Measurements from ENCODE around the gene ZNF814.
A peak's percentile ranks its signal among the peaks of the same experiment; 100 is the strongest.

The ZNF814 gene

DNA sequence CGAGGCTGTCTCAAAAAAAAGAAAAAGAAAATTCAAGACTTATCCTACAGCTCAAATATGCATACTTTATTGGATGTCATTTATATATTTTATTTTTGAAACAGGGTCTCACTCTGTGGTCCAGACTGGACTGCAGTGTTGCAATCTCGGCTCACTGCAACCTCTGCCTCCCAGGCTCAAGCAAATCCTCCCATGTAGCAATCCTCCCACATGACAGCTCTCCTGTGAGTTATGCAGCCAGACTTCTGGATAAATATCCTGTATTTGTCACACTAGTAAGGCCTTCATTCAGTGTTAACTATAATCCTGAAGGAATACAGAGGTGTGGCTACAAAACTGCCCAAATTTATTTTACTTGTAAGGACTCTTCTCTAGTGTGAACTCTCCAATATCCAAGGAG, 81.3 kb downstream of the ZNF814 start:
- no peak for DNase-seq (ENCODE audit: low read depth, low spot score)
- Histone ChIP-seq H3K27ac (no peak overlapping the region), H3K9me3 (ENCODE audit: low read depth, low read length) (no peaks in the 10 kb centered on the region), H3K36me3 (ENCODE audit: insufficient read depth, low read length) (peaks cover 33% of the 10 kb centered on the region; the same call in 1 of the 2 replicates), H3K9ac (ENCODE audit: insufficient read length) (no peak overlapping the region), H3K4me3 (no peak overlapping the region)
- TF ChIP-seq POLR2AphosphoS5 (IDR thresholded peaks at IDR 0.05; ENCODE audit: borderline replicate concordance, low read depth, low read length): no peak
- TF ChIP-seq FOXP2 (optimal IDR thresholded peaks at IDR 0.05; ENCODE audit: control extremely low read depth, extremely low read length, insufficient read depth): no peak
- no peak for TF ChIP-seq EZH2 (IDR thresholded peaks at IDR 0.05)

DNA sequence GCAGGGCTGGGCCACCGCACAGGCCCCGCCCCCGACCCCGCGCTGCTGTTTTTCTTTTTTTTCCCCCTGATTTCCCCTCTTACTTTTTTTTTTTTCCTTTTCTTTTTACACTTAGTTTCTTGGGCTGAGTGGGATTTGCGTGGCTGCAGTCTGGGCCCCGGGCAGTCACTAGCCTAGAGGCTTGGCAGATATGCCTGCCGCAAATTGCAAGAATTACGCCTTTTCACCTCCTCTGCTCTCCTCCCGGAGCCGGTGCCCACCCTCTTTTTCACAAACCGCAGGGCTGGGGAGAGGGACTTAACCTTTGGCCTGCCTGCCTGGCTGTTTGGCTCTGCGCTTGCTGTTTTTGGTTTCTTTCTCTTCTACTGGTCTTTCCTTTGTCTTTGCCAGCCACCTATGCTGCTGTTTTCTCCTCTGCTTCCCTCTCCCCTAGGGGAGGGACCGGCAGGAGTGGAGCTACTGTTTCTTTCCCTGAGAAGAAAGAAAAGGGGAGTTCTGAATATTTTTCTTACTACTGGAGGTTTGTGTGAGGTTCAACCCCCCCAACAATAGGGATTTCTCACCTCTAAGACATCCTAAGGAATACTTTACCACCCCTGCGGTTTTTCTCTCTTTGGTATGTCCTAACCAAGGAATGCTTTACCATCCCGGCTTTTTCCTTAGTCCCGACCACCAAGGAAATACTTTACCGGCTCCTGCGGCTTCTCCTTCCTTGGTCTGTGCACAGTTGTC, 85.1 kb downstream of the ZNF814 start:
- Histone ChIP-seq H3K9me3 (ENCODE audit: low read depth, low read length) (no peaks in the 10 kb centered on the region), H3K27ac (peak overlapping the region; percentile 96), H3K36me3 (ENCODE audit: insufficient read depth, low read length) (peaks cover 20% of the 10 kb centered on the region; the same call in 1 of the 2 replicates), H3K9ac (ENCODE audit: insufficient read length) (peak overlapping the region; percentile 89), H3K4me3 (peak overlapping the region; percentile 87)
- TF ChIP-seq POLR2AphosphoS5 (IDR thresholded peaks at IDR 0.05; ENCODE audit: borderline replicate concordance, low read depth, low read length) (peak; percentile 30; the same call in 1 of the 2 replicates), FOXP2 (optimal IDR thresholded peaks at IDR 0.05; ENCODE audit: control extremely low read depth, extremely low read length, insufficient read depth) (no peak)
- peak; percentile 50 for DNase-seq (ENCODE audit: low read depth, low spot score)

DNA sequence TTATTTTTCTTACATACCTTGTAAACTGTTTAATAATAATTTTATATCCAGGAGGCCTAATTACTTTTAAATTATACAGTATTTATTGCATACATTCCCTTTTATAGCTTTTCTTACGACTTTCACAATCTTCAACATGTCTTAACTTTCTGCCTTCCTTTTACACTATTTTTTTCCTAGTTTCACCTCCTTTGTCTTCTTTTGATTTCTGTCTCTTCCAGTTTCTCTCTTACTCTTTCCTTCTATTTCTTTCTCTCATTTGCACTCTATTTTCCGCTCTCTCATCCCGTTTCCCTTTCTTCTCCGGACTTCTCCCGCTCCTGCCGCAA, 85.6 kb downstream of the ZNF814 start:
- peak overlapping the region; percentile 96 for H3K27ac ChIP-seq
- no peak for DNase-seq (ENCODE audit: low read depth, low spot score)
- peaks cover 16% of the 10 kb centered on the region; the same call in 1 of the 2 replicates for H3K36me3 ChIP-seq (ENCODE audit: insufficient read depth, low read length)
- TF ChIP-seq EZH2 (IDR thresholded peaks at IDR 0.05): no peak
- TF ChIP-seq POLR2AphosphoS5 (IDR thresholded peaks at IDR 0.05; ENCODE audit: borderline replicate concordance, low read depth, low read length): no peak
- TF ChIP-seq FOXP2 (optimal IDR thresholded peaks at IDR 0.05; ENCODE audit: control extremely low read depth, extremely low read length, insufficient read depth): no peak
- peak overlapping the region; percentile 87 for H3K4me3 ChIP-seq
- peak overlapping the region; percentile 89 for H3K9ac ChIP-seq (ENCODE audit: insufficient read length)
- H3K9me3 ChIP-seq (ENCODE audit: low read depth, low read length): no peaks in the 10 kb centered on the region

DNA sequence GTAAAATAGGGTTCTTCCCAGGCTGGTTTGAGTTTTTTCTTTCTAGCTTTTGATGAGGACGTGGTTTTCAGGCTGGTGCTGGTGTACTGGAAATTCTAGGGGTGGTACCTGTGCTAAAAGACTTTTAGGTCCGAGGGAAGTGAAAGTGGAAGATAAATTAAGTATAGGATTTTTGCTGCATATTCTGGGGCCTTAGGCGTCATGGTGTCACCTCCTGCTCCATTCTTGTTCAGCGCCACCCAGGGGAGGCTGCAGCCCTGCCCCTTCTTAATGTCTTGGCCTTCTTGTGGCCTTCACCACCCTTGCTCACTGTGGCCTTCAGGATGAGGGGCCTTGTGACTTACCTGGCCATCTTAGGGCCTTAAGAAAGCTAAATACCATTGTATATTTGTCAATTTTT, 86.6 kb downstream of the ZNF814 start:
- no peak for DNase-seq (ENCODE audit: low read depth, low spot score)
- H3K9me3 ChIP-seq (ENCODE audit: low read depth, low read length): no peaks in the 10 kb centered on the region
- no peak overlapping the region for H3K27ac ChIP-seq
- H3K4me3 ChIP-seq: no peak overlapping the region
- no peak overlapping the region for H3K9ac ChIP-seq (ENCODE audit: insufficient read length)
- TF ChIP-seq EZH2 (IDR thresholded peaks at IDR 0.05) (no peak), FOXP2 (optimal IDR thresholded peaks at IDR 0.05; ENCODE audit: control extremely low read depth, extremely low read length, insufficient read depth) (no peak), POLR2AphosphoS5 (IDR thresholded peaks at IDR 0.05; ENCODE audit: borderline replicate concordance, low read depth, low read length) (no peak)
- peaks cover 7% of the 10 kb centered on the region; the same call in 1 of the 2 replicates for H3K36me3 ChIP-seq (ENCODE audit: insufficient read depth, low read length)

DNA sequence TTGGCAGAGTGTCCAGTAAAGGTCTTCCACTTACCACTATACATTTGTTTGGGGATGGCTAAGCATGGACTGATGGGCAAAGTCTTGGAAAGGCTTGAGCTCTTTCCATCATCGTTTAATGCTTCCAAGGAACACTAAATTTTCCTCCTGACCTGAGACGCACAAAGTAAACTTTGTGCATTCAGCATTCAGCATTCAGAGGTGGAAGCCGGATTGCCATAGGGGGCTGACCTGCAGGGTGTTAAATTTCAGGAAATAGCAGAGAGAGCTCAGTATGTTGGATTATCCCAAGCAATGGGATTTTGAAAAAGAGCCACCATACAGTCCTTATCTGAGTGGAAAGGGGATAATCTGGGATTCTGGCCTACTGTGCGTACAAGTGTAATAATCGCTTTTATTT, 88.1 kb downstream of the ZNF814 start:
- DNase-seq (ENCODE audit: low read depth, low spot score): no peak
- Histone ChIP-seq H3K27ac (no peak overlapping the region), H3K9ac (ENCODE audit: insufficient read length) (no peak overlapping the region), H3K4me3 (no peak overlapping the region), H3K9me3 (ENCODE audit: low read depth, low read length) (no peaks in the 10 kb centered on the region), H3K36me3 (ENCODE audit: insufficient read depth, low read length) (peaks cover 3% of the 10 kb centered on the region; the same call in 1 of the 2 replicates)
- TF ChIP-seq EZH2 (IDR thresholded peaks at IDR 0.05) (no peak), FOXP2 (optimal IDR thresholded peaks at IDR 0.05; ENCODE audit: control extremely low read depth, extremely low read length, insufficient read depth) (no peak), POLR2AphosphoS5 (IDR thresholded peaks at IDR 0.05; ENCODE audit: borderline replicate concordance, low read depth, low read length) (no peak)
